Suprapubic skin (tissue), 3 donors: Measurements from ENCODE around the gene TEX28.
"Not testable (repeated sequence)": the region's sequence is repeated elsewhere in the genome, so short reads cannot be mapped to it uniquely, and the experiment has no call there.

Experiments
- POLR2A ChIP-seq, 2 donors: fragments of 450-650 bp; IDR thresholded peaks; one replicate each; pipeline ENCODE4 v1.6.1; 2017; ENCODE audit warnings: antibody characterized with exemption in 2 of 2, mild to moderate bottlenecking in 2 of 2, moderate library complexity in 2 of 2
- TF ChIP-seq, protein P1 (sequence below), 2 donors: fragments of 200-600 bp in 1 of 2; fragments of 450-650 bp in 1 of 2; sonication (generic) in 1 of 2; IDR thresholded peaks; one replicate each; pipeline ENCODE4 v1.5.1; 2016 to 2019; ENCODE audit warnings: antibody characterized with exemption in 2 of 2, mild to moderate bottlenecking in 1 of 2, moderate library complexity in 1 of 2

DNA sequence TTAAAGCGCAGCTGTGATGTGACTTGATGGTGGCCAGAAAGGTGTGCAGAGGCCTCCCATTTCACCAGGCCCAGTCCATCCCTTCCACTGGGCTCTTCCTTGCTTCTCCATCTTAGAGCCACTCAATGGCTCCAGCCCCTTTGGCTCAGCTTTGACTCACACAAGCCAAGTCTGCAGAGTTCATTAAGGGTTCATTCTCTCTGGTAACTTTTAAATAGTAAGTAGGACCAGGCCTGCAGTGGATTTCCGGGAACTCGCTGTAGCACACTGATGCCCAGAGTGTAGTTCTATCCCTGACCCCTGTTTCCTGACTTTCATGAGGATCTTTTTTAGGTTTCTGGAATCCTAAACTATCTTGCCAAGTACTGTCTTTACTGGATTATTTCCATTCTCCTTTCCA is 25.7 kb downstream of the TEX28 start:
- TF ChIP-seq, protein P1, sequence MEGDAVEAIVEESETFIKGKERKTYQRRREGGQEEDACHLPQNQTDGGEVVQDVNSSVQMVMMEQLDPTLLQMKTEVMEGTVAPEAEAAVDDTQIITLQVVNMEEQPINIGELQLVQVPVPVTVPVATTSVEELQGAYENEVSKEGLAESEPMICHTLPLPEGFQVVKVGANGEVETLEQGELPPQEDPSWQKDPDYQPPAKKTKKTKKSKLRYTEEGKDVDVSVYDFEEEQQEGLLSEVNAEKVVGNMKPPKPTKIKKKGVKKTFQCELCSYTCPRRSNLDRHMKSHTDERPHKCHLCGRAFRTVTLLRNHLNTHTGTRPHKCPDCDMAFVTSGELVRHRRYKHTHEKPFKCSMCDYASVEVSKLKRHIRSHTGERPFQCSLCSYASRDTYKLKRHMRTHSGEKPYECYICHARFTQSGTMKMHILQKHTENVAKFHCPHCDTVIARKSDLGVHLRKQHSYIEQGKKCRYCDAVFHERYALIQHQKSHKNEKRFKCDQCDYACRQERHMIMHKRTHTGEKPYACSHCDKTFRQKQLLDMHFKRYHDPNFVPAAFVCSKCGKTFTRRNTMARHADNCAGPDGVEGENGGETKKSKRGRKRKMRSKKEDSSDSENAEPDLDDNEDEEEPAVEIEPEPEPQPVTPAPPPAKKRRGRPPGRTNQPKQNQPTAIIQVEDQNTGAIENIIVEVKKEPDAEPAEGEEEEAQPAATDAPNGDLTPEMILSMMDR (IDR thresholded peaks at IDR 0.05), result not testable (repeated sequence)
- not testable (repeated sequence) for TF ChIP-seq POLR2A (IDR thresholded peaks at IDR 0.05)
